HEK293 (cell line): ENCODE measurements around the gene ADK.

Source experiments
- ATF2 ChIP-seq: fragments of 450-650 bp; formaldehyde crosslinking; IDR thresholded peaks from 2 replicates; pipeline ENCODE4 v1.5.1; 2016; ENCODE audit warnings: missing biosample characterization, missing genetic modification characterization, low read depth
- FEZF1 ChIP-seq: fragments of 450-650 bp; formaldehyde crosslinking; IDR thresholded peaks from 2 replicates; pipeline ENCODE4 v1.5.1; 2016; ENCODE audit warnings: missing biosample characterization, missing genetic modification characterization
- GLIS2 ChIP-seq: fragments of 450-650 bp; formaldehyde crosslinking; IDR thresholded peaks from 2 replicates; pipeline ENCODE4 v1.5.1; 2016; ENCODE audit warnings: missing biosample characterization, missing genetic modification characterization
- HOXC10 ChIP-seq: sonication (generic); formaldehyde crosslinking; IDR thresholded peaks from 2 replicates; pipeline ENCODE4 v1.8.1; 2023; ENCODE audit warnings: mild to moderate bottlenecking, missing genetic modification reagents
- IKZF3 ChIP-seq: fragments of 450-650 bp; IDR thresholded peaks from 2 replicates; pipeline ENCODE4 v1.5.0; 2018; ENCODE audit warnings: missing biosample characterization, mild to moderate bottlenecking, missing genetic modification characterization, moderate library complexity
- KLF10 ChIP-seq: fragments of 450-650 bp; IDR thresholded peaks from 2 replicates; pipeline ENCODE4 v1.5.1; 2018; ENCODE audit warnings: missing biosample characterization, mild to moderate bottlenecking, missing genetic modification characterization
- KLF16 ChIP-seq: fragments of 450-650 bp; formaldehyde crosslinking; IDR thresholded peaks from 2 replicates; pipeline ENCODE4 v1.5.1; 2017; ENCODE audit warnings: missing biosample characterization, missing genetic modification characterization
- OVOL3 ChIP-seq: fragments of 450-650 bp; formaldehyde crosslinking; IDR thresholded peaks from 2 replicates; pipeline ENCODE4 v1.5.1; 2016; ENCODE audit warnings: missing biosample characterization, missing genetic modification characterization
- PRDM6 ChIP-seq: fragments of 450-650 bp; formaldehyde crosslinking; IDR thresholded peaks from 2 replicates; pipeline ENCODE4 v1.5.1; 2017; ENCODE audit warnings: missing biosample characterization, missing genetic modification characterization
- SP2 ChIP-seq: fragments of 450-650 bp; formaldehyde crosslinking; IDR thresholded peaks from 2 replicates; pipeline ENCODE4 v1.5.1; 2016; ENCODE audit warnings: missing biosample characterization, missing genetic modification characterization
- SP3 ChIP-seq: fragments of 450-650 bp; formaldehyde crosslinking; IDR thresholded peaks from 2 replicates; pipeline ENCODE4 v1.5.1; 2016; ENCODE audit warnings: missing biosample characterization, missing genetic modification characterization
- SP7 ChIP-seq: fragments of 450-650 bp; formaldehyde crosslinking; IDR thresholded peaks from 2 replicates; pipeline ENCODE4 v1.5.1; 2016; ENCODE audit warnings: missing biosample characterization, missing genetic modification characterization
- YY2 ChIP-seq: fragments of 450-650 bp; formaldehyde crosslinking; IDR thresholded peaks from 2 replicates; pipeline ENCODE4 v1.5.1; 2016; ENCODE audit warnings: missing biosample characterization, missing genetic modification characterization
- ZBTB17 ChIP-seq: fragments of 450-650 bp; formaldehyde crosslinking; IDR thresholded peaks from 2 replicates; pipeline ENCODE4 v1.5.1; 2016; ENCODE audit warnings: missing biosample characterization, missing genetic modification characterization
- ZBTB21 ChIP-seq: fragments of 450-650 bp; formaldehyde crosslinking; IDR thresholded peaks from 2 replicates; pipeline ENCODE4 v1.5.1; 2017; ENCODE audit warnings: missing biosample characterization, missing genetic modification characterization
- ZNF121 ChIP-seq: fragments of 450-650 bp; formaldehyde crosslinking; IDR thresholded peaks from 2 replicates; pipeline ENCODE4 v1.5.1; 2016; ENCODE audit warnings: missing biosample characterization, missing genetic modification characterization
- ZNF169 ChIP-seq: fragments of 450-650 bp; formaldehyde crosslinking; IDR thresholded peaks from 2 replicates; pipeline ENCODE4 v1.5.1; 2016; ENCODE audit warnings: missing biosample characterization, missing genetic modification characterization
- ZNF292 ChIP-seq: fragments of 450-650 bp; formaldehyde crosslinking; IDR thresholded peaks from 2 replicates; pipeline ENCODE4 v1.5.1; 2016; ENCODE audit warnings: low read depth, missing biosample characterization, missing genetic modification characterization, borderline replicate concordance
- ZNF350 ChIP-seq: fragments of 450-650 bp; formaldehyde crosslinking; IDR thresholded peaks from 2 replicates; pipeline ENCODE4 v1.5.0; 2017; ENCODE audit warnings: missing biosample characterization, mild to moderate bottlenecking, missing genetic modification characterization
- ZNF433 ChIP-seq: fragments of 450-650 bp; formaldehyde crosslinking; IDR thresholded peaks from 2 replicates; pipeline ENCODE4 v1.5.1; 2016; ENCODE audit warnings: missing biosample characterization, missing genetic modification characterization, low read depth
- ZNF626 ChIP-seq: fragments of 450-650 bp; sonication (Bioruptor Pico); formaldehyde crosslinking; IDR thresholded peaks from 2 replicates; pipeline ENCODE4 v1.5.1; 2018; ENCODE audit warnings: missing biosample characterization, missing genetic modification characterization, inconsistent platforms
- ZNF677 ChIP-seq: fragments of 450-650 bp; IDR thresholded peaks from 2 replicates; pipeline ENCODE4 v1.5.0; 2018; ENCODE audit warnings: missing biosample characterization, mild to moderate bottlenecking, missing genetic modification characterization, moderate library complexity
- ZNF692 ChIP-seq: fragments of 450-650 bp; formaldehyde crosslinking; IDR thresholded peaks from 2 replicates; pipeline ENCODE4 v1.5.1; 2016; ENCODE audit warnings: missing biosample characterization, missing genetic modification characterization
- ZNF76 ChIP-seq: fragments of 450-650 bp; formaldehyde crosslinking; IDR thresholded peaks from 2 replicates; pipeline ENCODE4; 2016; ENCODE audit warnings: low read depth, missing biosample characterization, missing genetic modification characterization, borderline replicate concordance
- ZSCAN16 ChIP-seq: fragments of 450-650 bp; formaldehyde crosslinking; IDR thresholded peaks from 2 replicates; pipeline ENCODE4 v1.5.1; 2016; ENCODE audit warnings: missing biosample characterization, missing genetic modification characterization
- ZSCAN18 ChIP-seq: fragments of 450-650 bp; formaldehyde crosslinking; IDR thresholded peaks from 2 replicates; pipeline ENCODE4 v1.5.1; 2016; ENCODE audit warnings: missing biosample characterization, missing genetic modification characterization
- ZXDB ChIP-seq: fragments of 450-650 bp; formaldehyde crosslinking; IDR thresholded peaks from 2 replicates; pipeline ENCODE4 v1.5.1; 2016; ENCODE audit warnings: missing biosample characterization, missing genetic modification characterization
- TF ChIP-seq, protein P1 (sequence below): fragments of 450-650 bp; formaldehyde crosslinking; conservative IDR thresholded peaks from 2 replicates; pipeline ENCODE4 v1.5.1; 2016; ENCODE audit warnings: low read depth, missing biosample characterization, missing genetic modification characterization
- TF ChIP-seq, protein P2 (sequence below): fragments of 450-650 bp; formaldehyde crosslinking; IDR thresholded peaks from 2 replicates; pipeline ENCODE4 v1.5.1; 2016; ENCODE audit warnings: missing biosample characterization, missing genetic modification characterization

The ADK gene

GRCh38 chr10:74310652-74311257 is 159.7 kb downstream of the ADK start (continued):
- TF ChIP-seq, protein P1, sequence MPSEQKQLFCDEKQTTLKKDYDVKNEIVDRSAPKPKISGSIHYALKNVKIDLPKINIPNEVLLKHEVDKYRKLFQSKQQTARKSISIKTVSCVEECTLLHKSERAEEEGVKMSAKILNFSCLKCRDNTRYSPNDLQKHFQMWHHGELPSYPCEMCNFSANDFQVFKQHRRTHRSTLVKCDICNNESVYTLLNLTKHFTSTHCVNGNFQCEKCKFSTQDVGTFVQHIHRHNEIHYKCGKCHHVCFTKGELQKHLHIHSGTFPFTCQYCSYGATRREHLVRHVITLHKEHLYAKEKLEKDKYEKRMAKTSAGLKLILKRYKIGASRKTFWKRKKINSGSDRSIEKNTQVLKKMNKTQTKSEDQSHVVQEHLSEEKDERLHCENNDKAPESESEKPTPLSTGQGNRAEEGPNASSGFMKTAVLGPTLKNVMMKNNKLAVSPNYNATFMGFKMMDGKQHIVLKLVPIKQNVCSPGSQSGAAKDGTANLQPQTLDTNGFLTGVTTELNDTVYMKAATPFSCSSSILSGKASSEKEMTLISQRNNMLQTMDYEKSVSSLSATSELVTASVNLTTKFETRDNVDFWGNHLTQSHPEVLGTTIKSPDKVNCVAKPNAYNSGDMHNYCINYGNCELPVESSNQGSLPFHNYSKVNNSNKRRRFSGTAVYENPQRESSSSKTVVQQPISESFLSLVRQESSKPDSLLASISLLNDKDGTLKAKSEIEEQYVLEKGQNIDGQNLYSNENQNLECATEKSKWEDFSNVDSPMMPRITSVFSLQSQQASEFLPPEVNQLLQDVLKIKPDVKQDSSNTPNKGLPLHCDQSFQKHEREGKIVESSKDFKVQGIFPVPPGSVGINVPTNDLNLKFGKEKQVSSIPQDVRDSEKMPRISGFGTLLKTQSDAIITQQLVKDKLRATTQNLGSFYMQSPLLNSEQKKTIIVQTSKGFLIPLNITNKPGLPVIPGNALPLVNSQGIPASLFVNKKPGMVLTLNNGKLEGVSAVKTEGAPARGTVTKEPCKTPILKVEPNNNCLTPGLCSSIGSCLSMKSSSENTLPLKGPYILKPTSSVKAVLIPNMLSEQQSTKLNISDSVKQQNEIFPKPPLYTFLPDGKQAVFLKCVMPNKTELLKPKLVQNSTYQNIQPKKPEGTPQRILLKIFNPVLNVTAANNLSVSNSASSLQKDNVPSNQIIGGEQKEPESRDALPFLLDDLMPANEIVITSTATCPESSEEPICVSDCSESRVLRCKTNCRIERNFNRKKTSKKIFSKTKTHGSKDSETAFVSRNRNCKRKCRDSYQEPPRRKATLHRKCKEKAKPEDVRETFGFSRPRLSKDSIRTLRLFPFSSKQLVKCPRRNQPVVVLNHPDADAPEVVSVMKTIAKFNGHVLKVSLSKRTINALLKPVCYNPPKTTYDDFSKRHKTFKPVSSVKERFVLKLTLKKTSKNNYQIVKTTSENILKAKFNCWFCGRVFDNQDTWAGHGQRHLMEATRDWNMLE (tag by site-specific recombination): no peak
- TF ChIP-seq PRDM6 (tag by site-specific recombination) (peak; percentile 89), KLF10 (tag by site-specific recombination) (no peak), ZNF433 (tag by site-specific recombination) (no peak), ZNF350 (tag by site-specific recombination) (no peak), SP7 (tag by site-specific recombination) (peak; percentile 10; the same call in 1 of the 2 replicates), ZNF626 (tag by site-specific recombination) (no peak), ZNF169 (tag by site-specific recombination) (no peak), ATF2 (tag by site-specific recombination) (peak; percentile 95), SP3 (tag by site-specific recombination) (no peak), FEZF1 (tag by site-specific recombination) (peak; percentile 78), ZXDB (tag by site-specific recombination) (peak; percentile 47; the same call in 1 of the 2 replicates), IKZF3 (tag by site-specific recombination) (no peak), ZNF76 (no peak), SP2 (tag by site-specific recombination) (no peak), KLF16 (tag by site-specific recombination) (no peak), OVOL3 (tag by site-specific recombination) (no peak), GLIS2 (no peak), ZNF692 (tag by site-specific recombination) (0 out of 2 replicates have a peak, but pooled peaks have one; percentile 27), ZBTB21 (tag by site-specific recombination) (peak; percentile 48; the same call in 1 of the 2 replicates), ZNF292 (tag by site-specific recombination) (no peak), YY2 (tag by site-specific recombination) (no peak), ZSCAN18 (tag by site-specific recombination) (no peak), ZNF121 (tag by site-specific recombination) (no peak), ZSCAN16 (no peak), HOXC10 (CRISPR knock-in tag) (no peak), ZNF677 (tag by site-specific recombination) (no peak), ZBTB17 (tag by site-specific recombination) (no peak)
- TF ChIP-seq, protein P2, sequence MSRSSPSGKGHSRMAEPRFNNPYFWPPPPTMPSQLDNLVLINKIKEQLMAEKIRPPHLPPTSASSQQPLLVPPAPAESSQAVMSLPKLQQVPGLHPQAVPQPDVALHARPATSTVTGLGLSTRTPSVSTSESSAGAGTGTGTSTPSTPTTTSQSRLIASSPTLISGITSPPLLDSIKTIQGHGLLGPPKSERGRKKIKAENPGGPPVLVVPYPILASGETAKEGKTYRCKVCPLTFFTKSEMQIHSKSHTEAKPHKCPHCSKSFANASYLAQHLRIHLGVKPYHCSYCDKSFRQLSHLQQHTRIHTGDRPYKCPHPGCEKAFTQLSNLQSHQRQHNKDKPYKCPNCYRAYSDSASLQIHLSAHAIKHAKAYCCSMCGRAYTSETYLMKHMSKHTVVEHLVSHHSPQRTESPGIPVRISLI: peak; percentile 85
